GM21576 (cell line): Measurements from ENCODE around the gene RARB.

Experiments
- ATAC-seq: cut with Tn5 transposase; IDR thresholded peaks from one replicate; pipeline ENCODE4 v1.9.1; 2021; ENCODE audit warnings: mild to moderate bottlenecking, moderate library complexity; ENCODE audit not compliant: unreplicated experiment

The RARB gene

DNA sequence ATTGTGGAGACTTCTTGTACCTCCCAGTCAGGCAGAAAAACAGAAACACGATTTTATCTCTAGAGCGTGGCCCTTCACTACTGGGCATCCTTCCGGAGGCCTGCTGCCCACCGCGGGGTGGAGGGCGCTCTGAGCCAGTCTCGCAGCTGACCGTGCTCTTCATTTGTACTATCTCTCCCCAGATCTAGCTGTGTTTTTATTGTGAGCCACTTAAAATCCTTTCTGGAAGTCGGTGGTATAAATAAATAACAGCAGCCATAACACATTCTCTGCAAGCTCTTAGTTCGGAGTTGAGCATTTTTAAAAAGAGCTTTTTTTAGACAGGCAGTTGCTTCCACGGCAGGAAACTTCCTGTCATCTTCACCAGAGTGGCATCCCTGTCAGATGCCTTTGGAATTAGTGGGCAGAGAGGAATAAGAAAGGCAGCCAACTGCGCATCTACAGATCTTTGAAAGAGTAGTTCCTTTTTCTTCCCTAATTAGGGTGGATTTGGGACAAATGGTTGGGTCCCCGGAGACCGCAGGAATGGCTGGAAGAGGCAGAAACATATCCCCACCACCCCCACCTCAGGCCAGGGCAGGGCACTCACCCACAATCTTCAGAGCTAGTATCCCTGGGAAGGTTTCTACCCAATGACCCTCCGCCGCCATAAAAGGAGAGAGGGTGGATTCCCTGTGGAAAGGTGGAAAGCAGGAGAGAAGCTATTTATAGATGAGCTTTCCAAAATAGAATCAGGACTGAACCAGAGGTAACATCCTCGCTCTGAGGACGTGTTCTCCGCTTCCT is 145.5 kb downstream of the RARB start:
- ATAC-seq, result no peak

DNA sequence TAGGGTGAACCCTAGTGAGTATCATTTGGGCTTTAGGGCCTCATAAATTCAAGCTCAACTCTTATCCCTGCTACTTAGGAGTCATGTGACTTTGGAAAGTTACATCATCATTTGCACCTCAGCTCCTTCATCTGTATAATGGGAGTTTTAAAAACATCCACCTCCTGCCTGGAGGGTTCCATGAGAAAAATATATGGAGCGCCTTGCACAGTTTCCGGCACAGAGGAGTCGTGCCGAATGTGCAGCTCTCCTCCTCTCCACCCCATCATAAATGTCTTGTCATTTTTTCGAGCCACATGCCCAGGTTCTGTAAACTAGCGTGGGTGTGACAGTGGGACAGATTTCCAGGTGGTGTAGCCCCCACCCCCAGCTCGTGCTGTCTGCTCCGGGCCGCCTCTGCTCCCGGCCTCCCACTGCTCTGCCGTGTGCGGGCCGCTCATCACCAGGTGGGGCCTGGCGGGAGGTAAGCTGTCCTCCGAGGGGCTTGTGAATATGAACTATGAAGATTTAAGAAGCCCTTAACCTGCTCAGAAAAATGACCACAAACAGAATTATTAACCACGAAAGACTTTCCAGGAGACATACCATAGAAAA is 146.2 kb downstream of the RARB start:
- ATAC-seq, result no peak

DNA sequence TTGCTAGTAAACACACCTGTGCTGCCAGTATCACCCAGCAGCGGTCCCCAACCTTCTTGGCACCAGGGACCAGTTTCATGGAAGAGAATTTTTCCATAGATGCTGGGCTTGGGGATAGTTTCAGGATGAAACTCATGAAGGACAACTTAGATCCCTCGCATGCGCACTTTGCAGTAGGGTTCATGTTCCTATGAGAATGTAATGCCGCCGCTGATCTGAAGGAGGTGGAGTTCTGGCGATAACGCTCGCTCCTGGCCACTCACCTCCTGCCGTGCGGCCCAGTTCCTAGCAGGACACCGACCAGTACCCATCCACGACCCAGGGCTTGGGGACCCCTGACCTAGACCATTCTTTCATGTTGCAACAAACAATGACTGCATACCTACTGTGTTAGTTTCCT is 146.9 kb downstream of the RARB start:
- no peak for ATAC-seq

- no peak for ATAC-seq
Measured at GRCh38 chr3:25576146-25576545, 148.1 kb downstream of the RARB start.

- no peak for ATAC-seq
Measured at GRCh38 chr3:25576831-25577454, 148.9 kb downstream of the RARB start.

DNA sequence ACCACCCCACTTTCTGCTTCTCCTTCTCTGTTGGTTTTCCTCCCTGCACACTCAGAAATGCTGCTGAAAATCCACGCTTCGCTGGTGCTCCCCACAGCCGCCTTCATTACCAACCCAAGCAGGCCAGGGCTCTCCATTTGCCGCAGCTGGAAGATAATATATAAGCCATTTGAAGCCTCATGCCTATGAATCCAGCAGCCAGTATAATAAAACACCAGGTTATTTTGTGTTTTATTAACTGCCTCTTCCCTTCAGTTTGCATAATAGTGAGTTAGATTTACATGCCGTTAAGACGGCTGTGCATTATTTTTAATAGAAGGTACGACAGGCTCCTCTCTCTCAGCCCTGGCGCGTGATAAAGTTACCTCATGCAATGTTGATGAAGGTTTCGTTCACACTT is 150.0 kb downstream of the RARB start:
- no peak for ATAC-seq

DNA sequence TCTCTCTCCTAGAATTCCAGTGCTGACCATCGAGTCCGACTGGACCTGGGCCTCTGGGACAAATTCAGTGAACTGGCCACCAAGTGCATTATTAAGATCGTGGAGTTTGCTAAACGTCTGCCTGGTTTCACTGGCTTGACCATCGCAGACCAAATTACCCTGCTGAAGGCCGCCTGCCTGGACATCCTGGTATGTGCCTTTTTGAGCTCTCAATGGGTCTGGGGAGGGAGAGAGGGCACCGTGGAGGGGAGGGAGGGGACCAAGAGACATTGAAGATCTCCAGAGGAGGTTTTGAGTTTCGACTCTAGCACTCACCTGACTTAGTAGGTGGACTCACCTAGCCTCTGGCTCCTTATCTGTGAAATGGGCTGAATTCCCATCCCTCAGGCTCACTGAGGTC is 152.5 kb downstream of the RARB start:
- ATAC-seq, result no peak

- no peak for ATAC-seq
Measured at GRCh38 chr3:25581335-25581734, 153.3 kb downstream of the RARB start.

GRCh38 chr3:25581823-25582222 is 153.8 kb downstream of the RARB start:
- ATAC-seq, result no peak

- no peak for ATAC-seq
Measured at GRCh38 chr3:25582242-25582641, 154.2 kb downstream of the RARB start.

DNA sequence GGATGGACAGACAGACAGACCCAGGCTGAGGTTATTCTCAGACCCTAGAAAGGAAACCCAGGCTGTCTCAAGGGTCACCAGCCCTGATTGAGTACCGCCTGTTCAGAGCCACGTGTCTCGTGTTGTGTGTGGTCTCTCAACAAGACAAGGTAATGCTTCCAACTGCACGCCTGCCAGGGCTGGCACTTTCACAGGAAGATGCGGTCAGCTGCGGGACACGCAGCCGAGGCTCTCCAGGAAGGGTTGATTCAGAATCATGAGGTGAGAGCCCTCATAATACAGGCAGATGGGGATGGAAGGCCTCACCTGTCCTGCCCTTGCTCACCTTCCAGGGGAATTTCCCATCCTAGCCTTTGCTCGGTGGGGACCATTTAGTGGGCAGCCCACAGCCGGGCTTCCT is 155.3 kb downstream of the RARB start:
- no peak for ATAC-seq

DNA sequence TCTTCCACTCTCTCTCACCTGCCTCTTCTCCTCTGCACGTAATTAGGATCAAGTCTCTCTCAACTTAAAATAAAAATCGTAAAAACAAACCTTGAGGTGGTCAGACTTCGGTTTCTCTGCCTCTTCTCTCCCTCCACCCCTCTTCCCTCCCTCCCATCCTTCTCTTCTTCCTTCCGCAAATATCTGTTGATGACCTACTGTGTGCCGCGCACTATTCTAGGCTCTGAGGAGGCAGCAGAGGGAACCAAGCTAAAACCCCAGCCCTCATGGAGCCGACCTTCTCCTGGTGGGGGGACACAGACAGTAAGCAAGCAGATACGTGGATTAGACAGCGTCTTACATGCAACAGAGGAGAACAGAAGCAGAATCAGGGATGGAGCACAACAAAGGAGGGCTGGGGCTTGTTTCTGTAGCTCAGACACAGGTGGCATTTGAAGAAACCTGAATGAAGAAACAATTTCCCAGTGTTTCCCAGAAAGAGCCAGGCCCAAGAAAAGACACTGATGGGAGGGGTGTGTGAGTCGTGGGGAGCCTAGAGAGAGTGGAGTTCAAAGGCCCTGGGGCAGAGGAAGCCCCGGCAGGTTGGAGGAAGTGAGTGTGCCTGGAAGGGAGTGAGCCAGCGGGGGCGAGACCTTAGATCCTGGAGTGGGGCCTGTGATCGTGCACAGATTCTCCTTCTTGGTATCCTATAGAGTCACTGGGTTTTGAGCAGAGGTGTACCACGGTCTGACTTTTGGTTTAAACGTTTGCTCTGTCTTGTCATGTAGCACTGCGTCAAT is 156.1 kb downstream of the RARB start:
- ATAC-seq, result no peak

GRCh38 chr3:25585361-25586166 is 157.5 kb downstream of the RARB start:
- ATAC-seq, result no peak

DNA sequence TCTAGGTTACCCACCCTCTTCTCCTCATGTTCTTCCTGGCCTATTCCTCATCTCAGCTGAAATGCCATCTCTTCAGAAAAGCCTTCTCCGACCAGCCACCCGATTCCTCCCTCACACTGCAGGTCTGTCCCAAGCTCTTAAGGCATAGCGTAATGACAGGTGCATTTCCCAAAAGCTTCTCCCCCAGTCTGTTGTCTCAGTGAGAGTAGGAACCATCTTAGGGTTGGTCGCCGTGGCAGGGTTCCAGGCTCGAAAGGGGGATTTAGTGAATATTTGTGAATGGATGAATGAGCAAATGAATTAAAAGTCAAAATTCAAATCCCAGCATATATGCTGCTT is 158.1 kb downstream of the RARB start:
- no peak for ATAC-seq

DNA sequence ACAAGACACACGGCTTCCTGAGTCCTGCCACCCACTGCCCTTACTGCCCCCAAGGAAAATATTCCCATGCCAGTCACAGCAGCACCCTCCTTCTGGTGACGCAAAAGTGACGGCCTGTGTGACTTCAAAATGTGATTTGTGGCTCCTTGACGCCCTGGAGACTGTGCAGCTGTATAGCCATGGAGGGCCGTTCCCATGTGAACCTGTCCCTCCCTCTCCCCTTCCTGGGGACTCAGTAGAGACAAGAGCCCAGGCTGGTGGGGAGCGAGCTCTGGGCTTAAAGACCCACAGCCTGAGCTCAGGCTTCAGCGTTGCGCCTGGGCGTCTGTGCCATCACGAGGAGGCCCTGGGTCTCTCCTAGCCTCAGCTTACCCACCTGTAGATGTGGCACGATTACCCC is 158.5 kb downstream of the RARB start:
- ATAC-seq, result no peak

GRCh38 chr3:25587094-25587493 is 159.0 kb downstream of the RARB start:
- ATAC-seq, result no peak

DNA sequence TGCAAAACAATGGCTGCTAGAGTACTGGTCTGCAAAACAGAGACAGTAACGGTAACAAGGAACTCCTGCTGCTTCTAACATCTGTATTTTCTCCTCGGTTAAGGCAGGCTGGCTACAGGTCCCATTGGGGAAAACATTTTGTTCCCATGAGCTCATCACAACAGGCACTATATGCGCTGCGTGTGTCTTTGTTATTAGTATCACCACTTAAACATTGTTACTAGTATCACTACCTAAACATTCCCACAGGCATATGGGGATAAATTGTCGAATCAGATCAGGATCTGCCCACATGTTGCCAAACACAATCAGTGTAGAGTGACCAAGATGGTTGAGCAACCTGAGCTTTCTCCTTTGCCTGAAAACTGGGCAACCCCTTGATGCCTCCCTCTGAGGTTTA is 159.5 kb downstream of the RARB start:
- ATAC-seq, result no peak

DNA sequence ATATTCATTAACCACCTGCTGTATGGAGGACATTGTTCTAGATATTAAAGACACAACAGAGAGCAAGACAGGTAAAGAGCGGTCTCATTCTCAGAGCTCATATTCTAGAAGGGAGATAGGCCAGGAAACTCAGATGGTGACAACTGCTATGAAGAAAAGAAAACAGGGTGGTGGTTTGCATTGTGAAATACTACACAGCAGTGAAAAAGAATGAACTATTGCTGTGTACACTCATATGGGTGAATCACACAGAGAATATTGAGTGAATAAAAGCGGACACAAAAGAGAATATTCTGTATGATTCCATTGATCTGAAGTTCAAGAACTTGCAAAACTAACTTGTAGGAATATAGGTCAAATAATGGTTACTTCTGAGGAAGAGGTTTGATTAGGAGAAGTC is 159.9 kb downstream of the RARB start:
- no peak for ATAC-seq

DNA sequence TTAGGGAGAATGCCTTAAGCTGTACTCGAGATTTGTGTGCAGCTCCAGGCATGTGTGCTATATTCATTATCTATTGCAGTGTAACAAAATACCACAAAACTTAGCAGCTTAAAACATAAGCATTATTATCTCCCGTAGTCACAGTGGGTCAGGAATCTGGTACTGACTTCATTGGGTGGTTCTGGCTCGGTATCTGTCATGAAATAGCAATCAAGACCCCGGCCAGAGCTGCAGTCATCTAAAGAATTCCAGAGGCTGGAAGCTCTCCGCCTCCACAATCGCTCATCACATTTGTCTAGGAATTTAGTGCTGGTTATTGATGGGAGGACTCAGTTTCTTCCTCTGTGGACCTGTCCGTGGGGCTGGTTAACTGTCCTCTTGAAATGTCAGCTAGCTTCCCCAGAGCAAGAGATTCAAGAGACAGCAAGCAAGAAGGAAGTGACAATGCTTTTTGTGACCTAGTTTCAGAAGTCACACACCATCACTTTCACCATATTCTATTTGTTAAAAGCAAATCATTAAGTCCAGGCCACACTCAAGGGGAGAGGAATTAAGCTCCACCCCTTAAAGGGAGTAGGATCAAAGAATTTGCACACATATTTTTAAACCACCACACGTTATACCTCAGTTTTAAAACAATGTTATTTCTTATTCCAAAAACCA is 160.5 kb downstream of the RARB start:
- ATAC-seq, result no peak

- ATAC-seq, result no peak
Measured at GRCh38 chr3:25589104-25589782, 161.2 kb downstream of the RARB start.
